Measurements from ENCODE around the gene DLX6.

The DLX6 gene

DNA sequence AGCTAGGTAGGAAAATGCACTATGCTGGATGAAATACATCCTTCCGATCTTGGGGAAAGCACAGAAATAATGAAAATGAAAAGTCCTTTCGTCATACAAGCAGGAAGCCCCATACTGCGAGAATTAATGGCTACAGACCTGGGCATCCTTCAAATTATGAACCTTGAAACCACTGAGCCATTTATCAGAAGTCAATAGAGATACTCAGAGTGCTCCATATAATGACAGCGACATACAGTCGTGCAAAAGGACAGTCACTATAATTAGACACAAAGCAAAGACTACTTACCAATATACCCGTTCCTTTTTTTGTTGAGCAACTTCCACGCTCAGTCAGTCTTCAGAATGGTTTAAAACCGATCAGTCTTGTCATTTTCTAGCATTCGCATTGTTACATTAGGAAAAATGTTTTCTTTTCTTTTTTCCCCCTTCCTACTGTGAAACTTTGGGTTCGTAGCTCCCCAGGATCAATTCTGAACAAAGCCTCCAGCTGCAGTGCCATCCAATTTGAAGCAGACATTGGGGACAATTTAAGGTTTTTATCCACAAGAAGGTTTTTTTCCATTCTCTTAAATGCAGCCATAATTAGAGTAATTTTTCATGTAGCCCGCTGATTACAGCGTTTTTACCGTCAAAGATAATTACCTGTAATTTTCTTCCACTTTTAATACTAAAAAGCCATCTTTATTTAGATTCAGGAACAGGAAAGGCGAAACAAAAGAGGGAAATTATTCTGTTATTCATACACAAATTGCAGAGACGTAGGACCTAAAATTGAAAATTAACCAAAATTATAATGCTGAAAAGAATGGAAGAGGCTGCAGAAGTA is 6.4 kb downstream of the DLX6 start:
- DNase-seq: no peak

DNA sequence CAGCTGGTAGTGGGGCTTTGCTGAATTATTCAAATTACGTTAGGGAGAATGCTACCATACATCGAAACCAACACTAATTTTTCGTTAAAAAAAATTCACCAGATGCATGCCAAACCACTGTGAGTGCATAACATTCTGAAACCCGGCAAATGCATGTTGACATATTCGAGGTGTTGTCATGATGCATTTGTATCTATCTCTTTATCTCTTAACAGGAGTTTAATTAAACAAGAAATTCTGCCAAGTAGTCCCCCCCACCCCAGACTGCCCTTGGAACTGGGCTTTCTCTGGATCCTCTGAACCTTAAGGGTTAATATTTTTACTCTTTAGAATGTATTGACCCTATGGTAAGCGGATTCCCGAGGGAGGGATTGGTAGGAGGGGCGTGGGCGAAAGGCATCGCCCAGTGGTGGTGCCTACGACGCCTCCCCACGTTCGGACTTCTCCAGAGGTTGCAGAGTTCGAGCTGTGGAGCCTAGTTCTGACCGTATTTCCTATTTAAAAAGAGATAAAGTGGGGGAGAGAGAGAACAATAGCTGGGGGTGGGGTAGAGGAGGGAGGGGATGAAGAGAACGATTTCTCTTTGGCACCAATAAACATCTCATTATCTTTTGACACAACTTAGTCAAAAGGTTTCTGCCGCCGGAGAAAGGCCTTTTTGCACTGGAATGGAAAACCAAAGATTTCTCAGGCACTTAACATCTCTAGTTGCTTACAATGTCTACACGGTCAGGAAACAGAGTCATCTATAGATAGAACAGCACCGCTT is 7.2 kb downstream of the DLX6 start:
- DNase-seq: no peak

DNA sequence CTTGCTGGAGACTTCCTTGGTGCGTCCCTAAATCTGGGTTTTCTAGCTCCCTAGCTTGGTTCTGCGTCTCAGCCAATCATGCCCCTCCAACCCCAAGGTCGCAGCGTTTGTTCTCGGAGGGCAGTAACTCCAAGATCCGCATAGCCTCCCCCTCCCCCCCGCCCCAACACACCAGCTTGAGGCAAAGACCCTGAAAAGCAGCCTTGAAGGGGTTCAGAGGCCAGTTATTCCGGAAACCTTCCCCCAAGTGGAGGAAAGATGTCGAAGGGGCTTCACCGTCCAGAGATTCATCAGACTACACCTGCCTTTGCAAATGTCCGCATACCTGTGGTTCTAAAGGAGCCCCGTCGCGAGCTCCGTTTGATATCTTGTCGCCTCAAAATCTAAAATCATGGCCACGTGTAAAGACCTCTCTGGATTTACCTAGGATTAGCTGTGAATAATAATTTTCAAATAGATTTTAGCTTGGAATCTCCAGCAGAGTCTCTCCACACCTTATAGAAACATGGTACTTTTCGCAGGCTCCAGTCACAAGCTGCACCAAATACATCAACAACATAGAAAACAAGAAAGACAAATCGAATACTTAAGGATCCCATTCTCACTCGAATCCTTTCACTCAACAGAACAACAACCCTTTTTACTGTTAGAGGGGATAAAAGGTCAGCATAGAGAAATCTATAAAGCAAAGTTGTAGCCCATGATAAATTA is 7.9 kb downstream of the DLX6 start:
- no peak for DNase-seq

DNA sequence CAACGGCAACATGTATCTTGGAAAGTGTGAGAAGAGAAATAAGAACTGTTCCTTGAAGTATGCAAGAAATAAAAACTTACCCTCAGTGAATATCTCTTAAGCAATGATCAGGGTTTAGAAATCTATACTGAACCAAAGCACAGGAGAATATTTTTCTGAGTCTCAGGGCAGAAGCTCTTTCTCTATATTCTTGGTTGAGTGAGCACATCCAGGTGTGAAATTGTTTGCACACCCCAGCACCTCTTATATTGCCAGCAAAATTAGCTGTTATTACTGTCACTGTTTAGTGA is 8.4 kb downstream of the DLX6 start:
- no peak for DNase-seq

DNA sequence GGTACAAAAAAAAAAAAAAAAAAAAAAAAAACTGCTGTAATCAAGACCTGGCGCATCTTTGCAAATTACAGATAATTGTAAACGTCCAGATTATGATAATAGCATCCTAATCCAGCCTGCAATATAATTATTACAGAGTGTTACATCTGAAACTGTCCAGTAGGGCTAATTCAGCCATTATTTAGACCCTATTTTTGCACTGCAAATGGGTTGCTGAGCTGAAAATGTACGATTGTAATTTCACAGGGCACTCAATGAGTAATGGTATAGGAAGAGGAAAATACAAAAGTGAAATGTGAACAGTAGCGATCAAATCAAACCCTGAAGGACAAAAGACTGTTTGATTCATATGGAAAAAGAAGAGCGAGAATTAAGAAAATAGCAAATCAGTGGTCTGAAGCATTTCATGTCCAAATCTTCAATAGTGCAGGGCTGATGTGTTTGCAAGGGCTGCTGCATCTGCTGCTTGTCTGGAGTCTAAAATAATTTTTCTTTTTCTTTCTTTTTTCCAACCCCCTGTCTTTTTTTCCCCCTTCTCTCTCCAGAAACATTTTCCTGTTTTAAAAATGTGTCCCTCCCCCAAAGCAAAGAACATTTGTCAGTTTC is 8.9 kb downstream of the DLX6 start:
- DNase-seq: no peak

DNA sequence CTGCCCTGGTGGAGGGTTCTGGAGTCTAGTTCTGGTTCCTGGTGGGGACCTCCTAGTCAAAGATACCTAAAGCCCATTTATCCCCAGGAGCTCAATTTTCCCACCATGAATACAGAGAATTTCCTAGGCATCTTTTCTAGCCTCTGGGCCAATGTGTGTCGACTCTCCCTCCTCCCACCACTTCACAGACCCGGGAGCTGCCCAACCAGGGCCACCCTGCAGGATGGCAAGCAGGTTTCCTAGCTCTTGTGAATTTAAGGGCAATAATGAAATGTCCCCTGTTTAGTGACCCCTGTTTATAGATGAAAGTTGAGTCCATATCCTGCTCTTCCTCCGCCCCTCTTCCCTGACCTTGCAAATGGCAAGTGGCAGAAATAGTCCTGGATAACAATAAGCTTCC is 9.9 kb downstream of the DLX6 start:
- no peak for DNase-seq

DNA sequence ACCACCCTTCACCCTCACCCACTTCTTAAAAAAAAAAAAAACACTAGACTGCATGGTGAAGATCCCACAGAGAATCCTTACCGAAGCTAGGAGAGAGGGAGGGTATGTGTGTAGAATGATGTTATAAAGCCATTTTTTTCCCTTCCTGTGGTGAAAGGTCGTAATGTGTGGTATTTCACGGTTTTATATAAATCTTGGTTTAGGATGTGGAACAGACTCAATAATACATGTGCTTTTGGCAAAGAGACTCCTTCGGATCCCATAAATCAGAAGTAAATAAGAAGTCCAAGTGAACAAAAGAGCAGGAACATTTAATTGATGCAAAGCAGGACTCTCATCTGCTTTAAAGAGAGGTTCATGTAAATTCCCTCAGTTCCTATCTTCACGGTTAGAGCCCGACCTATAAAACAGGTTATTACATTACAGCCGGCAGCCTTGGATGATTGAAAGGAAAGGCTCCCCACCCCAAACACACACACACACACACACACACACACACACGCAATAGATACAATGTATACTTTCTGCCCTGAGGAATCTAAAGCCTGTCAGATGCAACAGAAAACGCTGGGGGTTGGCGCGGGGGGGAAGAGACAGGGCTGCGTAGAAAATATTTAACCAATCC is 10.5 kb downstream of the DLX6 start:
- DNase-seq: no peak

DNA sequence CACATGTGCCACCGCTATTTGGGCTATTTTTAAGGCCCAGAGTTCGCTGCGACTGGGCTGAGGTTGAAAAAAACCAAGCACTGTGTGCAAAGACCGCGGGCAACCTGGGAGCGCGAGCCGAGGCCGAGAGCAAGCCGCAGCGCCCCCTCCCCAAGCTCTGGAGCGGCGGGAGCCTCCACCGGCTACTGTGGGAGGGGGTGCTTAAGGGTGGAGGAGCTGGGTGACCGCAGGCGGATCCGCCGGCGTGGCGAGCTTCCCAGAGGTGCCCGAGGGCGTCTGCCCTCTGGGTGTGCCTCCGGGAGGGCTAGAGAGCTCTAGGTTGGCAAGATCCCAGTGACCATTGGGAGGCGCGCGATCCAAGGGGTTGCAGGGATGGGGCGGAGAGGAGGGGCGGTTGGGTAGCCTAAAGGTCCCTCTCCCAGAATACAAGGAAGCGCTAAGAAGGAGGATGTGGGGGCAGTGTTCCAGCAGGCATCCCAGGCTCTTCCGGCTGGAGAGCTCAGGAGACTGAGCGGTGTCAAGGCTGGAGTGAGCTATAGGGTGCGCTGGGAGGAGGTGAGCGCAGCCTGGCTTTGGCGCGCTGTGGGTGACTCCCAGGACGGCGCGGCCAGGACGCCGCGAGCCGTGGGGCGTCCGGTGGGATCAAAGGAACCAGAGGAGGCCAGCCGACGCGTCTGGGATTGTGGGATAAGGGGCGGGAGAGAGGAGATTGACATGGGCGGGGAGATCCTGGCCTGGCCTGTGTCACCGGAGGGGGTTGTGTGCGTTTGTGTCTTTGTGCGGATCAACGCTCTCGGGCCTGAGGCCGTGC is 11.2 kb downstream of the DLX6 start:
- DNase-seq: no peak

DNA sequence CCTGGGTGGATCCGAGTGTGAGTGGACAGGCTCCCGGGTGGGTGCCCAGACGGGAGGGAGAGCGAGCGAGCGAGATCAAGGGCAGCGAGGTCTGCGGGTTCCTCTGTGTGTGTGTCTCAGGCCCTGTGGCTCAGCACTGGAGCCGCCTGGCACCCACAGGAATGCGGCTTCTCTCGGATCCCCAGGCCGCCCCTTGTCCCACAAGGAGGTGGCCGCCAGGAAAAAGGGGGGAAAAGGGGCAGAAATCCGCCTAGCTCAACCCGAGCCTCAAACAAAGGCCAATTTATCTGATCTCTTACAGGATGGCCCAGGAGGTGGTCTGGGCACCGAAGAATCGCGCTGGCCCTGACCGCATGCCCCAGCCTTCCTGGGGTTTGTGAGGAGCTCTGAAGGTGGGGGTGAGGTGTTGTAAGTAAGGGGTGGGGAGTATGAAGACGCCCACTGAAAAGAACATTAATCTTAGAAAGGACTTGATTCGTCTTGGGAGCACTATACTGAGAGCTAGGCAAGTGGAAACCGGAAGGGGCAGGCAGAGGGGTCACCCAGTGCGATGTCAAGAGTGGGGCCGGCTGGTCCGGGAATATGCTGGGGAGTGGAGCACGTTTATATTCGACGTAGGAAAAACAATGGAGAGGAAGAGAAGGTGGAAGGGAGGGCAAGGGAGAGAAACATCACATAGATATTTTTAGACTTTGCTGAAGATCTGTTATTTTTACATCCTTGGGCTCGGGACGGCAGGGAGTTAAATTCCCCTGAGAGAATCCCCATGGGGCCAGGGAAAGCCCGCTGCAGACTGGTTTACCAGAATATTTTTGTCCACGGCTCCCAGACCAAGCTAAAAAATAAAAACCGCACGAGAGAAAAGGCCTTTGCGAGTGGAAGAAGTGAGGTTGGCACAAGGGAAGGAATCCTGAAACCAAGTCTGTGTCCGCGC is 12.1 kb downstream of the DLX6 start:
- DNase-seq: no peak

DNA sequence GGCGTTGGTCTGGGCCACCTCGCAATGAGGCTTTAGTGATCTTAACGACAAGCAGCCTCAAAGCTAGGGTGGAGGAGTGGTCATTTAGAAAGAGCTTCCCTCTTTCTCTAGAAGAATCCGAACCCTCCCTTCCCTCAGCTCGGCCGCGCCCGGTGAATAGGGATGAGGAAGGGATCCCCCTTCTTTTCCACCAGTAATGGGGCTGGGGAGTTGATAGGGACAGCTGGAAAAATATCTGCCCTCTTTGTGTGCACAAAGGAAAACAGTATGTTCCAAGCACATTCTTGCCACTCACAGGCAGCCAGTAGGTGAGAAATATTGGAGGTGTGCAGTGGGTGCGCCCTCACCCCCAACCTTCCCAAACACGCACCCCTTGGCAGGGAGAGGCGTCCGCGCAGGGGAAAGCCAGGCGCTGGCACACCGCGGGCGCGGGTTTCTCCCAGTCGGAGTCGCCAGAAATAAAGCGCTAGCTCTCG is 12.8 kb downstream of the DLX6 start:
- DNase-seq: no peak

DNA sequence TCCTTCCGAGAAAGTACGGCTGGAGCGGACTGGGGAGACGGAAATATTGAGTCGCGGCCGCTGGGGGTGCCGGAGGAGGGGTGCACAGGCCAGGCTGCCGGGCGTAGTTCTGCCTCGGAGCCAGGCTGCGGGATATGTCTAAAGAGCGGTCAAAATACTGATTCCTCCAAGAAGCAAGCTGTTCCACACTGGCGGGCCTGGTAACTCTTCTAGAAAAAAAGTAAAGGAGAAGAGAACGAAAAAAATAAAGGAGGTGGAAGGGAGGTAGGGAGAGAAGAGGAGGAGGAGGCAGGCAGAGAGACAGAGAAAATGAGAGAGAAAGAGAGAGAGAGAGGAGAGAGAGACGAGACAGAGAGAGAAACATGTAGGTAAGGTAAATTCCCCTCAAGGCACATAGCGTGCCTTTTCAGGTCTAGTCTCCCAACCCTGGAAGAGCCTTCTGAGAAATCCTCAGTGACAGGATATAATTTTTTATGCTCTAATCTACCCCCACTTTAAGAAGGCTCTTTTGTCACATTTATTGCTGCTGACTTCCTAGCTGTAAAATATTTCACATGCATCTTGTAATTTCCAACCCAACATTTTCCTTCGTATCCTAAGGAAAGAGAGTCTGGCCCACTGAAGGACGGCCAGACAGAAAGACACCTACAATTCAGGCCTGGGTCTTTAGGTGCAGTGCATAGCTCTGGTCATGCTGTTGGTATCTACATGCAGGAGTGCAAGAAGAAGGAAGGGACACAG is 13.6 kb downstream of the DLX6 start:
- DNase-seq: no peak

DNA sequence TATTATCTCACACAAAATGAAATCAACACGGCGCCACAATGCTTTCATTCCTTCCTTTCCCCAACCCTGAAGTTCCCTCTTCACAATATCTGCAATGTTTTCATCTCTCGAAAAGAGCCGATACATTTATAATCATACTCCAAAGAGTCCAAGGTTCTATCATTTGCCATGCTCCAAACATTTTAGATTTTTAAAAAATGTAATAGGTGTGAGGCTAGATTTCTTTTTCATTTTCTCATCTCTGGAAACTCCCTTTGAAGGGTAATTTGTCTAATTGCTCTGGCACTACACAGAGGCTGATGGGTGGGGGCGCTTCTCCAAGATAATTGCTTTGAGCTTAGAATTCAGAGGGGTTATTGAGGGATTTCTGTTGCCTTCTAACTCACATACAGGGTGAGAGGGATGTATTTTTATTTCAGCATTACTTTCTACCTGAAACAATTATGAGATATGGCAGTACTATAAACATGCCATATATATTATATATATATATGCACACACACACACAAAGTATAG is 14.4 kb downstream of the DLX6 start:
- DNase-seq: no peak

DNA sequence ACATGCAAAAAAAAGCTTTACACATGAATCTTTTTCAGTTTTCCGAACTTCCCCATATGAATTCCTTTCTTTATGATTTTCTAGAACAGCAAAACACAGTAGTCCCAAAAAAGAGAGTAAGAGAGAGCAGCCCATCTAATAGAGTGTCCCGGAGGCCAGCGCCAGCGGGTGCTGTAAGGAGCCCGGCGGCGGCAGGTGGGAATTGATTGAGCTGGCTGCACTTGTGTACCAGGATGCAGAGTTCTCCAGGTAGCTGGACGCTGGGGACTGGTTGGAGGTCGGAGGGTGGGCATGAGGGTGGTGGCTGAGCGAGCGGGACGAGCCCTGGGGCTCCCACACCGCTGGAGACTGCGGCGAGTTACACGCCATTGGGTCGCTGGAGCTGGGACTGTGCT is 15.2 kb downstream of the DLX6 start:
- DNase-seq: no peak

DNA sequence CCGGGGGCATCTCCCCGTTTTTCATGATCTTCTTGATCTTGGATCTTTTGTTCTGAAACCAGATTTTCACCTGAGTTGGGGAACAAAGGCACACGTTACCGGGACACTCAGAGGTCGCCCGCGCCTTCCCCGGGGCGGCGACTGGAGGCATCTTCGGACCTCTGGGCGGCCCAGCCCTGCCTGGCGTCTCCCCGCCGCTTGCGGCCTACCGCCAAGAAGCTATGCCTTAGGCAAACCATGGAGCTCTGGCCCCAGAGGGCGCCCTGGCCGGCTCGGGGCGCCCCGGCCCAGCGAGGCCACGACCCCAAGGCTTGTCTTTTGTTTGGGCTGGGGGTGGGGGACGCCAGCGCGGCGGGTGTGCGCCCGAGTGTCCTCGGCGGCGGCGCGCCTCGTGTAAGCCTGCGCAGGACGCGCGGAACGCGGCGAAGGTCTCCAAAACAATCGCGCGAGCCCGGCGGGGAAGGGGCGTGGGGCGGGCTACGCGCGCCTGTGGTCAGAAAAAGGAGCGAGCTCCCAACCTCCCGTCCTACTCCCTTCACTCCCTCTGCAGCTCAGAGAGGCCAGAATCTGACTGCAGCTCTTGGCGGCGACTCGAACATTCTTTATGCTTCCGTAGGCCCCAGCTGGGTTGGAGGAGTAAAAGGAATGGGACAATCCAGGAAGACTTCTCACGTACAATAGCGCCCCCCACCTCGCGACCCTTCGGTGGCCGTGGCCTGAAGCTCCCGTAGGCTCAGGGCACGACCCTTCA is 15.8 kb downstream of the DLX6 start:
- no peak for DNase-seq

DNA sequence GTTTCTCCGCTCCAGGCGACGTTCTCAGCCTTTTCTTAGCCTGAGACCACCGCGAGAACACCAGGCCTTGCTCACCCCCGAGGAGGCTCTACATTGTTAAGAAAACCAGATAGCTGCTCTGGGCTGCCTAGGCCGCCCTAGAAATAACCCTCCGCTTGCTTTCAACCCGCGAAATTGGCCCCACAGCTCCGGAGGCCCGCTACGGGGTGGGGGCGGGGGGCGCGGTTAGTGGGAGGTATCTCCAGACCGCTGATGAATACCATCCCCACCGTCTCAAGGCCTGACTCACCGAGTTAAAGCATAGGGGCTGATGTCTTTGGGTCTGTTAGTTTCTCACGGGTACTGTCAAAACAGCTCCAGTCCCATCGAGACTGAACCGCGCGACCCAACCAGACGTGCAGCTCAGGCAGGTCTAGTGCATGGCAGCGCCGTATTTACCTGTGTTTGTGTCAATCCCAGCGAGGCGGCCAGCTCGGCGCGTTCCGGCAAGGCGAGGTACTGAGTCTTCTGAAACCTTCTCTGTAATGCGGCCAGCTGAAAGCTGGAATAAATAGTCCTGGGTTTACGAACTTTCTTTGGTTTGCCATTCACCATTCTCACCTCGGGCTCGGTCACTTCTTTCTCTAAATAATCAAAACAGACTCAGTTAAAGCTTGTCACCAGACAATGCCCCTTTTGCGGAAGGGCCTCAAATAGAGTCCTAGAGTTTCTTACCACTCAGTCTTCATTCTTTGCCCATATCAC is 16.6 kb downstream of the DLX6 start:
- DNase-seq: no peak

DNA sequence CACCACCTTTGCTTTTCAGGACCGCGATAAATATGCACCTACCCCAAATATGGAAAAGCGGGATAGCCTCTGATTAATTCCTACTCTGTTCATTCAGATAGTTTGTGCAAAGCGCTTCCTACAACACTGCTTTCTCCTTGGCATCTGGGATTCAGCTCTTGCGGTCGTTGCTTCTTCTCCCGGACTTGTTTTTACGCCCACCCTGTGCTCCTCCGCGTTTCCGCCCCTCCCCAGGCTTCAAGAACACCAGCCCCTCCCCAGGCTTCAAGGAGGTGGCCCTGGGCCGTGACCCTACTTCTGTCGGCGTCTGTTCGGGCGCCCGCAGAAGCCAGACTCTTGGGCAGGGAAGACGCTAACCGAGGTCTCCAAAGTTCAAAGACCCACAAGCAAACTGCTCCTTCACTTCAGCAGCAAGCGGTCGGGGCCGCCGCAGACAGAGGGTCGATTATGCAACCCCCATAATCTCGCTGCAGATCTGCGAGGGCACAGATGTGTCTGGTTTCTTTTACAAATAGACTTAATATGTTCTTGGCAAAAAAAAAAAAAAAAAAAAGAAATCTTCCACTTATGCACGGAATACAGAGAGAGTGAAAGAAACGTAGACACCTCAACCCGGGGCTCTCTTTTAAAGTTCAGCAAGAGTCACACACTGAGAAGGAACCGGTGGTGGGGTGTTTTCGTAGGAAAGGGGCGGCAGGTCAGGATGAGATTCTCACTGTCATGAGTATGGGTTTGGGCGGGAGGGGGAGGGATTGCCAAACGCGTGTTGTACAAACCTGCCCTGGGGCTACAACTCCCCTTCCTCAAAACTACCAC is 17.3 kb downstream of the DLX6 start:
- DNase-seq: no peak

Measured in NCI-H226 (cell line).